Glomerular visceral epithelial cell (primary cell): ENCODE measurements around the gene GDPD5.

Experiments used
- DNase-seq: peaks from one replicate; pipeline ENCODE4 v3.0.0-alpha.2; 2016; ENCODE audit errors: extremely low spot score

The GDPD5 gene

DNA sequence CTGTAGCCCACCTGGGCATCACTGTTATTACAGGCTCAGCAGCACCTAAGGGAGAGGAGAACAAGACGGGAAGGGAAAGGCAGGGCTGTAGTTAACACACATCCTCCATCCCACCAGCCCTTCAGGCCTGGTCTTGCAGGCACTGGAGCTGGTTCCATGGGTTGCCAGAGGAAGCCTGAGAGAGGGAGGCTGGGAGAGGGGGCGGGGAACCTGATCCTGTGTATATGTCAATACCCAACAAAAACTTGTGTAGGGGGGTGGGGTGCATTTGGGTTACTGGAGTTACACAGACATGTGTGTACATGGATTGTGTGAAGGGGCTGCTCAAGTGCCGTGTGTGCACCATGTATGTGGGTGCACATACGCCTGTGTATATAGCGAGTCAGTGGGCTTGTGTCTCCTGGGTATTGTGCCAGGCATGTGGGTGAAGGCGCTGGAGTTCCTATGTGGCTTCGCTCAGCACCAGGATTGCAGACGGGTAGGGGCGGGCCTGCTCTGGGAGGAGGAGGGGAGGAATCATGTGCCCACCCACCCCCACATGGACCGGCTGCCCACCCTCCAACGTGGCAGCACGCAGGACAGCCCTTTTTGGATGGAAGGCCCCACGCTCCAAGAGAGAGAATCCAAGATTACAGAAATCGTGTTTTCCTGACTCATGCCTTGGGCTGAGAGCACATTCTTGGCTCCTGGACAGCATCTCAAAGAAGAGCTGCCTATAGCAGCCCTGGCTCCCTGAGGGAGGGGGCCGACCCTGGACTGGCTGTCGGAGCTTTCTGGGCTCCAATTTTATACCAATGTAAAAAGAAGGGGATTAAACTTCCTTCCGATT is 32.1 kb upstream of the GDPD5 start:
- DNase-seq = peak; percentile 17

DNA sequence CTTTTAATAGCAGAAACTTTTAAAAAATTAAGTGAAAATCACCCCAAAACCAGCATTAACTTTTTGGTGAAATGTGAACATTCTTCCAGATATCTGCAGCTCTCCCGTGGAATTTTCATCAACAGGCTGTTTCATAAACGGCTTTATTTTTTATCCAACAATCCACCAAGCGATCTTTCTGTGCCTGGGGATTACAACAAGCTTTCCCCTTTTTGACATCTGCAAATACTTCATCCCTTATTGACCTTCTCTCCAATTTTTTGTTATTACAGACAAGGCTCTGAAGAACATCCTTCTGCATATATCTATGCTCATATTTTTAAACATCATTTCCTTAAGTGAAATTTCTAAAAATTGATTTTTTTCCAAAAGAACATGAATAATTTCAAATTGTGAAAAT is 30.5 kb upstream of the GDPD5 start:
- no peak for DNase-seq

GRCh38 chr11:75555079-75555811 is 29.5 kb upstream of the GDPD5 start:
- DNase-seq = no peak

DNA sequence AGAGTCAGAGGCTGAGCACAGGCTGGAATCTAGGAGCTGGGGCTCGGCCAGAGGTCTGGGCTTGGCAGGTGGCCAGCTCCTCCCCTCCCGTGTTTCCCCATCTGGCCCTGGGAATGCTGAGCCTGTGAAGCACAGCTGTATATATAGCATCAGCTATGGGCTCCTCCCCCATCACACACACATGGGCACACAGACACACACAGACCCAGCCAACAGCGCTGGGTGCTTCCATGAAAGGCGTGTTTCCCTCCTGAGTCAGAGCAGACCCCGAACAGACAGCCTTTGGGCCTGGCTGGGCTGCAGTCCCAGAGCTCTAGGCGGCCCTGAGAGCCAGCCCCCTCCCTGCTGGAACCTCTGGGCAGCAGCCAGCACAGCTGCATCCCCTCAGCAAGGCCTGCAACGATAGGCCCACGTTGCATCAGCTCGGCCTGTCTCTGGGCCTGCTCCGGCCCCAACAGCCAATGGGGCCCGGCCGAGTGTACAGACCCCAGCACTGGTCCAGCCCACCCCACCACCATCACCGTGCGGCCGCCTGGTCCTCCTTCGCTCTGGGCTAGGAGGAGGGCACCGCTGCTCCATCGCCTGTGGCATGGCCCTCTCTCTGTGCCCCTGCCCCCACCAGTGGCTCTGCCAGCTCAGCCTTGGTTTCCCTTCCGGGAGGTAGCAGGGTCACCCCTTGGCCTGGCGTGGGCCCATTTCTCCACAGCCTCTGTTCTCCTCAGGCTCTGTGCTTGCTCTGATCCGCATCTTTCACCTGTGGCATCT is 28.7 kb upstream of the GDPD5 start:
- DNase-seq = peak; percentile 31

GRCh38 chr11:75553889-75554257 is 28.1 kb upstream of the GDPD5 start:
- no peak for DNase-seq

DNA sequence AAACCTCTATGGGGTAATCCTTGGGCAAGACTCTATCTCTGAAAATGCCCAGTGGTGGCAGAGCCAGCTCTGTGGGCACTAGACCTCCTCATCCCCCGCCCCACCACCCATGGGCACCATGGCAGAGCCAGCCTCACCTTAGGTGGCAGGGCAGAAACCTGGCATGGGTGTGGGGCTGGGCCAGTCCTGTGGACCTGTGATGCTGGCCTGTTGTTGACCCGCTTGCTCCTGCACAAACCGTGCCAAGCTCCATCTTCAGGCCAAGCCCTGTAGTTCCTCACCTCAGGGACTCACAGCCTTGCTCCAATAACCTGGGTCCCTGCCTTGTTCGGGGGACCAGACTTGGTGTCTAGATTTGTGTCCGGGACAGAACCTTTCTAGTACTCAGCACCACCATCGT is 27.4 kb upstream of the GDPD5 start:
- no peak for DNase-seq

GRCh38 chr11:75549370-75549958 is 23.7 kb upstream of the GDPD5 start:
- DNase-seq = no peak

DNA sequence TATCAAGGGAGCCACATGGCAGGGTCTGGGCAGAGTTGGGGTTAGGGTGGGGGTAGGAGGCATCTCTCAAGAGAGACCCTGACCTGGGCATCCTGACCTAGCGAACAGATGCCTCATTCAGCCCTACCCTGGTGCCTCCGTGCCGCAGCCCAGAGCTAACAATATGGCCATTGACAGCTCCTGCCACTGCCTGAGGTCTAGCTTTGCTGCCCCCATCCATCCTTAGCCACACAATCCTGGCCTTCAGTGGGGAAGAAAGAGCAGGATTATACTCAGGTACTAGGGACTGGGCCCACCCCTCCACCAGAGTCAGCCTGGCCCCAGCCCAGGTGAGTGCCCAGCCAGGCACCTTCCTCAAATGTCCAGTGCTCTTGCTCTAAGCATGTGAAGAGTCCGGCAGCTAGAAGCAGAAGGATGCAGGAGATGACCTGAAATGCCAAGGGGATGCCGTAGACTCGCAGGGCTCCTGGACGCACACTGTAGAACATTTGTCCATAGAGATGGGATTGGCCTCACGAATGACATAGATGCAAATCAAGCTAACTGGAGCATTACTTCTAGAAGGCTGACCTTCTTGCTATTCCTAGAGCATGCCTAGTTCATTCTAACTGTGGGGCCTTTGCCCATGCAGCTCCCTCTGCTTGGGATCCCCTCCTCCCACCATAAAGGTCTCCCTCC is 23.0 kb upstream of the GDPD5 start:
- no peak for DNase-seq

DNA sequence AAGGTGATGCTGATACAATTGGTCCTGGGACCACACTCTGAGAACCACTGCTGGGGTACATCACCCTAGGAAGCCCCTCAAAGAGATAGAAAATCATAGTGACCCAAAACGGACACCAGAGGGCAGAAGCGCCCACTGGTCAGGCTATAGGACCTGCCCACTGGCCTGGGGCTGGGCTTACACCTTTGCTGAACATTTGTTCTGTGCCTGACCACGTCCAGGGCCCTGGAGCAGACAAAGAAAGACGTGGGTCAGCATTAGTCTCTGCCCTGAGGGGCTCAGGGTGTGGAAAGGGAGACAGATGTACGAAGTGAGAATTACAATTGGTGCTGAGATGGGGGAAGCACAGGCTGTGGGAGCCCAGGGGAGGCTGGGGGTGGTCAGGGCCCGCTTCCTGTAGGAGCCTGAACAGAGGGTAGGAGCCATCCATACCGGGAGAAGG is 21.9 kb upstream of the GDPD5 start:
- peak; percentile 64 for DNase-seq

GRCh38 chr11:75547177-75547576 is 21.4 kb upstream of the GDPD5 start:
- no peak for DNase-seq

GRCh38 chr11:75543806-75544205 is 18.1 kb upstream of the GDPD5 start:
- no peak for DNase-seq

DNA sequence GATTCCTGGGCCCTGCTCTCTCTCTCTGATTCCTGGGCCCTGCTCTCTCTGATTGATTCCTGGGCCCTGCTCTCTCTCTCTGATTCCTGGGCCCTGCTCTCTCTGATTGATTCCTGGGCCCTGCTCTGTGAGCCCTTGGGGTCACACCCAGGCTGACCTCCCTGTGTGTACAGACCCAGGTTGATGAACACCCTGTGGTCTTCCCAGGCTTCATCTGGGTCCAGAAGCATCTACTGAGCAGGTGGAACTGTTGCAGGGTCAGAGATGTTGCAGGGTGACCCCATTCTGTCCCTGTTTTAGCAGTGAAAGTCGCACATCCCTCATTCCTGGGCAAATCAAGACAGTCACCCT is 16.3 kb upstream of the GDPD5 start:
- DNase-seq = no peak

DNA sequence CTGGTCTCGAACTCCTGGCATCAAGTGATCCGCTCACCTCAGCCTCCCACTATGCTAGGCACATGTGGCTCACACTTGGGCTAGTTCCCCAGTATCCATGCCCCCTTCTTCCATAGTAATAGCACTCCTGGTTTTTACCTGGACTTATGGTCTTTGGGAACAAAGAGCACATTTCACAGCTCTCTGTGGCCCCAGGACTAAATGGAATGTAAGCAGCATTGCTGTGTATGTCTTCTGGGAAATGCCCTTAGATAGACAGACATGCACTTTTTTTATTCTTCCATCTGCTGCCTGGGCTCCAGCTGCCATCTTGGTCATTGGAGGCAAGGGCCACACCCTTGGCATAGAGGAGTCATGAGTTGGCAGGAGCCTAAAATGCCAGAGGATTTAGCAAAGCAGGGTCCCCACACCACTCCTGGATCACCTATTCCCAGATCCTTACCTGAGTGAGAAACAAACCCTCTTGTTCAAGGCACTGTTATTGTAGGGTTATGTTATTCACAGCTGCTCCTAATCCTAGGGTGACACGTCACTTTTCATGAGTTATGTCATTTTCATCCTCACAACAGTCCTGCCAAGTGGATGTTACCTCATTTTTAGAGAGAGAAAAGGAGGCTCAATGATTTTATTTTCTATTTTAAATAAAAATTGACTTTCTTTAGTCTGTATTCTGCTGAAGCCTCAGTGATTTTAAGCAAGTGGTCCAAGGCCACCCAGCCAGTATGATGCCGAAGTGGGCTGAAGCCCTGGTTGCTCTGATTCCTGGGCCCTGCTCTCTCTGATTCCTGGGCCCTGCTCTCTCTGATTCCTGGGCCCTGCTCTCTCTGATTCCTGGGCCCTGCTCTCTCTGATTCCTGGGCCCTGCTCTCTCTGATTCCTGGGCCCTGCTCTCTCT is 15.7 kb upstream of the GDPD5 start:
- no peak for DNase-seq

DNA sequence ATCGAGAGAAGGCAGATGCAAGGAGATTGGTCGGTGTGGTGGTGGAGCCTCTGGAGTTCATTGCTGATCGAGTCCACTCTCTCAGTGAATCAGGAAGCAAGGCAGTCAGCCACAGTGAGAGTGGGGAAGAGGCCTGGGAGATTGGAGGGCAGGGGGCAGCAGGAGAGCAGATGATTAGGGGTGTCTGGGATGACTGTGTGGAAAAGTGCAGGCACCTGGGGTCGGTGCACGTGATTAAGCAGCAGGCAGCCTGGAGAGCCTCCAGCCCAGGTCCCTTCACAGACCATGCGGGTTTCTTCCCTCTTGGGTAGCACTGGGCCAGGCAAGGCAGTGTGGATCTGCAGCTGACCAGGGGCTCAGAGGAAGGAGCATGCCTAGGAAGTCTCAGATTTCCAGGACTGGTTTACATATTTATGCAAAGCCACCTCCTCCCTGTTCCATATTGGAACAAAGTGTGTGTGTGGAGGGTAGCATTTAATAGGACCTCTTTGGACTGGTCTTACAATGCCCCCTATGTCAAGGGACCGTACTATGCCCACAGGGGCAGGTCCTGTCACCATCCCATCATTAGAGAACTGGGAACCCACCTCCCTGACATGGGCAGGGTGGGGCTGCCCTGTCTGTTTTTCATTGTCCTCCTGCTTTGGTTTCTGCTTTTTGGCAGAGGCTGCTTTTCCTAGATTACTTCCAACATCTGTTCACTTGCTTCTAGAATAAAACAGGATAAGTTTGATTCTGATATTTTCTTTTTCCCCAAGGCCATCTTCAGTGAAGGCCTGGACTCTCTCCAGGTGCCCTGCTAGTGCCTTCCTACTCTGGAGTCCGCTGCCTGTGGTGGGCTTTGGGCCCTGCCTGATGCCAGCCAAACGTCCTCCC is 14.0 kb upstream of the GDPD5 start:
- no peak for DNase-seq

DNA sequence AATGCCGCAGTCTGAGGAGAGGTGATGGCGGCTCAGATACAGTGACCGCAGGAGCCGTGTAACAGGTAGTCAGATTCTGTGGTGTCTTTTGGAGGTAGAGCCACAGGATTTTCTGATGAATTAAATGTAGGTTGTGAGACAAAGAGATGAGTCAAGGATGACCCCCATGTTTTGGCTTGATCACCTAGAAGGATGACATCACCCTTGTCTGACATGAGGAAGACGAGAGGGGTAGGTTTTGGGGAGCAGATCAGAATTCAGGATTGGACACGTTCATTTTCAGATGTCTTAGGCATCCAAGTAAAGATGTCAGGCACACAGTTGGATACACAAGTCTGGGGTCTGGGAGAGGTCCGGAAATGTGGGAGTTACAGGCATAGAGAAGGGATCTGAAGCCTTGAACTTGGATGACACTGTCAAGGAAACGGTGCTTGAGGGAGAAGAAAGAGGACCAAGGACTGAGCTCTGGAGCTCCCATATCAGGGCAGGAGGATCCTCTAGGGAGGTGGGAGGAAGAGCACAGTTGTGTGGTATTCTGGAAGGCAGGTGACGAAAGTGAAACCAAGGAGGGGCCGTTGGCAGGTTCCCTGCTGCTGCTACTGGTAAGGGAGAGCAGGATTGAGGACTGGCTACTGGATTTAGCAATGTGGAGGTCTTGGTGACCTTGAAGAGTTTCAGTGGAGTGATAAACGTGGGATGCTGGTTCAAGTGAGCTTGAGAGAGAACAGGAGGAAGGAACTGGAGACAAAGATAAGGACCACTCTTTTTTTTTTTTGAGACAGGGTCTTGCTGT is 12.6 kb upstream of the GDPD5 start:
- no peak for DNase-seq

DNA sequence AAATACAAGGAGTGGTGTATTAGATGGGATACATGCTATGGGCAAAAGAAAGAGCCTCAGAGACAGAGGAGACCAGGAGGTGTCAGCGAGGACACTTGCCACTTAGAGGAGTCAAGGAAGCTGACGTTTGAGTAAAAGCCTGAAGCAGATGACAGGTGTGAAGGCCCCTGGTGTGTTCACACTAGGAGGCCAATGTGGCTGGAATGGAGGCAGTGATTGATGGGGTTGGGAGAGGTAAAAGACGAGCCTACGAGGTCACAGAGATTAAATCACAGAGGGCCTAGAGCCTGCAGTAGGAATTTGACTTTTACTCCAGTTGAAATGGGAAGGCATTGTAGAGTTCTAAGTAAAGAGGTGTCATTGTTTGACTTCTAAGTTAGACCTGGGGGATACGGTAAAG is 12.0 kb upstream of the GDPD5 start:
- no peak for DNase-seq

GRCh38 chr11:75536786-75537641 is 11.3 kb upstream of the GDPD5 start:
- DNase-seq = no peak

GRCh38 chr11:75535071-75535470 is 9.3 kb upstream of the GDPD5 start:
- DNase-seq = no peak
